Right ventricle myocardium inferior (tissue), 1 donor: ENCODE results near the gene ANK3. TPM values are rescaled to one million over a fixed set of nuclear protein-coding genes. Genes with fewer than 3 reads are reported as not detected.

Experiments
- ATAC-seq: fragments of 200-7000 bp; cut with Tn5 transposase; one replicate; pipeline ENCODE4 v1.9.1; 2020; ENCODE audit warnings: mild to moderate bottlenecking, moderate library complexity
- DNase-seq: peaks from one replicate; pipeline ENCODE4 v3.0.0; 2021; ENCODE audit errors: missing footprints
- intact Hi-C: fragments of 100-400 bp; cut with DNase I; formaldehyde crosslinking; loops from one replicate; pipeline ENCODE4 v1.11.0; 2022
- total RNA-seq: library from RNA; stranded (reverse); fragmentation: NEBNext Ultra II Directional; extraction: Animal tissue kit (Norgen Biotek cat#: 25700); gene quantifications from one replicate; pipeline ENCODE4 v1.2.1, GENCODE V29; 2021
- donor health status: DM: no; HTN: yes; CAD: no; lungs with severe emphysema.

The ANK3 gene
- total RNA-seq, 1 donor from 2014 or later, result 216 TPM

- DNase-seq (no peak), ATAC-seq (no peak)
- intact Hi-C loops, result no loop called here
These were observed 4.3 kb downstream of the ANK3 start for GRCh38 chr10:60385399-60385738.

- intact Hi-C loops, result no loop called here
- ATAC-seq (peak; percentile 64), DNase-seq (no peak)
These were observed 4.8 kb downstream of the ANK3 start for GRCh38 chr10:60384708-60385398.

GRCh38 chr10:60384011-60384410 lies 5.7 kb downstream of the ANK3 start:
- DNase-seq, result no peak
- intact Hi-C loops, result no loop called here
- ATAC-seq, result no peak

- no peak for DNase-seq
- ATAC-seq, result no peak
- intact Hi-C loops, result no loop called here
These were observed 6.6 kb downstream of the ANK3 start for GRCh38 chr10:60382946-60383681.

GRCh38 chr10:60380781-60381180 lies 8.9 kb downstream of the ANK3 start:
- intact Hi-C loops, result no loop called here
- DNase-seq, result no peak

GRCh38 chr10:60377955-60378354 lies 11.7 kb downstream of the ANK3 start:
- no peak for DNase-seq
- ATAC-seq, result no peak
- intact Hi-C loops, result no loop called here

More at GRCh38 chr10:60380781-60381180, 8.9 kb downstream of the ANK3 start:
- ATAC-seq, result no peak

- intact Hi-C loops, result no loop called here
- no peak for DNase-seq
- no peak for ATAC-seq
These were observed 12.7 kb downstream of the ANK3 start for GRCh38 chr10:60377042-60377352.

GRCh38 chr10:60376221-60377041 lies 13.2 kb downstream of the ANK3 start:
- intact Hi-C loops, result no loop called here
- ATAC-seq (no peak), DNase-seq (no peak)

GRCh38 chr10:60375293-60376004 lies 14.2 kb downstream of the ANK3 start:
- DNase-seq (no peak), ATAC-seq (no peak)
- intact Hi-C loops, result no loop called here

- ATAC-seq (no peak), DNase-seq (no peak)
- intact Hi-C loops, result no loop called here
These were observed 14.8 kb downstream of the ANK3 start for GRCh38 chr10:60374836-60375235.

- ATAC-seq (no peak), DNase-seq (no peak)
- intact Hi-C loops, result no loop called here
These were observed 17.2 kb downstream of the ANK3 start for GRCh38 chr10:60372436-60372835.

GRCh38 chr10:60369547-60369930 lies 20.1 kb downstream of the ANK3 start:
- ATAC-seq (no peak), DNase-seq (no peak)
- intact Hi-C loops, result no loop called here

GRCh38 chr10:60368875-60369546 lies 20.7 kb downstream of the ANK3 start:
- intact Hi-C loops, result no loop called here
- DNase-seq (no peak), ATAC-seq (no peak)

GRCh38 chr10:60367901-60368300 lies 21.8 kb downstream of the ANK3 start:
- DNase-seq (no peak), ATAC-seq (no peak)
- intact Hi-C loops, result no loop called here

GRCh38 chr10:60367431-60367830 lies 22.2 kb downstream of the ANK3 start:
- intact Hi-C loops, result no loop called here
- no peak for DNase-seq
- no peak for ATAC-seq

- ATAC-seq (no peak), DNase-seq (no peak)
- intact Hi-C loops, result no loop called here
These were observed 22.7 kb downstream of the ANK3 start for GRCh38 chr10:60367024-60367423.

GRCh38 chr10:60363187-60363586 lies 26.5 kb downstream of the ANK3 start:
- intact Hi-C loops, result no loop called here
- no peak for DNase-seq
- ATAC-seq, result no peak

GRCh38 chr10:60362461-60362860 lies 27.2 kb downstream of the ANK3 start:
- intact Hi-C loops, result no loop called here
- ATAC-seq, result no peak
- DNase-seq, result no peak

GRCh38 chr10:60359066-60359465 lies 30.6 kb downstream of the ANK3 start:
- intact Hi-C loops, result no loop called here
- DNase-seq (no peak), ATAC-seq (no peak)
